ENCODE measurements around the gene USP32. TPM values are rescaled to one million over a fixed set of nuclear protein-coding genes. Genes with fewer than 3 reads are reported as not detected.

The USP32 gene
- polyA plus RNA-seq, 3 donors = 10.1 to 26.6 (median 16.6) TPM

DNA sequence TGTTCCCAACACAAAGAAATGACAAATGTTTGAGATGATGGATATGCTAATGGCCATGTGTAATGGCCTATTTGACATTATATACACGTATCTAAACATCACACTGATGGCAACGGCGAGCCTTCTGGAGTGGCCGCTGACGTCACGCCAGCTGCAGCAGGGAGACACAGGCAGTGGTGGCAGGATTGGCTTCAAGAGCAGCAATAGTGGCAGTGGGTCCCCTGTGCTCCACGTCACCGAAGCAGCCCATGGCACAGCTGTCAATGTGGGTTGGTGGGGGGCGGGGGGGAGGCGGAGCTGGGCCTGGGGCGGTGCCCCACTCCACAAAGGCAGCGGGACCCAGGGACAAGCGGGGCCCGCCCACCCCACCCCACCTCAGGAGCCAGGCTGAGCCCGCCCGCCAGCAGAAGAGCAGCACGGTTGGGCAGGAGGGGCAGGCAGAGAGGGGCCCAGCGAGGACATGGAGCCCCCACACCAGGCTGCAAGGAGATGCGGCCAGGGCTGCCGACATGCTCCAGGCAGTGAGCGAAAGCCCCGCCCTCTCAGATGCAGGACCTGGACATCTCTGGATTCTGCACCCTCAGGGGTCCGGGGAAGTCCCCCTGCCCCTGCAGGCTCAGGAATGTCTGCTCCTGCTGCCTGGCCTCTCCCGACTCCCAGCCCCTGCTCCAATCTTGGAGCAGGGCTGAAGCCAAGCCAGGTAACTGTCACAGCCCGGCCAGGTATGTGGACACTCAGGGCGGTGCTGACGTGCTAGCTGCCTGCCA is 64.6 kb downstream of the USP32 start:
- DNase-seq = no peak
- intact Hi-C loops (cut with micrococcal nuclease) = no loop called here
- WGBS (ENCODE audit: insufficient coverage) = 98% methylated on average over 16 of the region's 27 CpGs

DNA sequence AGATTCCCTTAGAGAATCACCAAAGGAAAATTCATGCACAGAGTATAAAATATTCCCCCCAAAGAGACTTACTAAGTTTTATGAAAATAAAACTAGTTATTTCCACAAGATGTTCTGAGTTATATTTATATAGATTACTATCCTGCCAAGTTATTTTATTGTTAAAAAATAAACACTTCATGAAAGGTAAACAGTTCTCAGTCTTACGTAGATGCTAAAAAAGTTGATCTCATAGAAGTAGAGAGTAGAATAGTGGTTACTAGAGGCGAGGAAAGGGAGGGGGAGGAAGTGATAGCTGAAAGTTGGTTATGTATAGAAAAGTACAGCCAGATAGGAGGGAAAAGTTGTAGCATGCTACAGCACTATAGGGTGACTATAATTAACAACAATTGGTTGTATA is 65.2 kb downstream of the USP32 start:
- peaks cover 90% of the 10 kb centered on the region for H4K20me1 ChIP-seq (ENCODE audit: insufficient read depth, low read length)
- Mint-ChIP-seq H3K27me3 (ENCODE audit: low read depth in 3 of 3) (no peaks in the 10 kb centered on the region), H3K27ac (peak overlapping the region in 5 of 7 donors; percentile 26 to 81 (median 62)), H3K9me3 (peaks cover 0 to 3% (median 0%) of the 10 kb centered on the region in 7 donors), H3K4me1 (peaks cover 16% of the 10 kb centered on the region), H3K36me3 (peaks cover 22 to 44% of the 10 kb centered on the region in 2 donors), H3K4me3 (no peak overlapping the region)
- no peak overlapping the region for H2AFZ ChIP-seq (ENCODE audit: insufficient read depth, low read depth, low read length, poor library complexity, severe bottlenecking)
- no peaks in the 10 kb centered on the region for H3K27me3 ChIP-seq (ENCODE audit: control insufficient read depth in 2 of 2, insufficient read depth in 2 of 2, low read length in 2 of 2)
- H3K4me3 ChIP-seq (replicated peaks in 1 of 3; ENCODE audit: low read depth in 2 of 3, low read length in 3 of 3) = no peak overlapping the region
- TF ChIP-seq, protein P1, sequence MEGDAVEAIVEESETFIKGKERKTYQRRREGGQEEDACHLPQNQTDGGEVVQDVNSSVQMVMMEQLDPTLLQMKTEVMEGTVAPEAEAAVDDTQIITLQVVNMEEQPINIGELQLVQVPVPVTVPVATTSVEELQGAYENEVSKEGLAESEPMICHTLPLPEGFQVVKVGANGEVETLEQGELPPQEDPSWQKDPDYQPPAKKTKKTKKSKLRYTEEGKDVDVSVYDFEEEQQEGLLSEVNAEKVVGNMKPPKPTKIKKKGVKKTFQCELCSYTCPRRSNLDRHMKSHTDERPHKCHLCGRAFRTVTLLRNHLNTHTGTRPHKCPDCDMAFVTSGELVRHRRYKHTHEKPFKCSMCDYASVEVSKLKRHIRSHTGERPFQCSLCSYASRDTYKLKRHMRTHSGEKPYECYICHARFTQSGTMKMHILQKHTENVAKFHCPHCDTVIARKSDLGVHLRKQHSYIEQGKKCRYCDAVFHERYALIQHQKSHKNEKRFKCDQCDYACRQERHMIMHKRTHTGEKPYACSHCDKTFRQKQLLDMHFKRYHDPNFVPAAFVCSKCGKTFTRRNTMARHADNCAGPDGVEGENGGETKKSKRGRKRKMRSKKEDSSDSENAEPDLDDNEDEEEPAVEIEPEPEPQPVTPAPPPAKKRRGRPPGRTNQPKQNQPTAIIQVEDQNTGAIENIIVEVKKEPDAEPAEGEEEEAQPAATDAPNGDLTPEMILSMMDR (IDR thresholded peaks at IDR 0.05) = no peak
- H3K4me1 ChIP-seq (ENCODE audit: control insufficient read depth in 1 of 2, insufficient read depth in 2 of 2, low read length in 2 of 2) = peaks cover 0 to 3% of the 10 kb centered on the region in 2 donors
- H3K27ac ChIP-seq (ENCODE audit: low read depth in 1 of 2, low read length in 2 of 2) = peak overlapping the region in 1 of 2 donors; percentile 38
- H3K79me2 ChIP-seq (ENCODE audit: insufficient read depth, low read length) = peaks cover 88% of the 10 kb centered on the region
- peaks cover 0 to 2% of the 10 kb centered on the region in 2 donors for H3K9me3 ChIP-seq (replicated peaks in 1 of 2; ENCODE audit: control insufficient read depth in 1 of 2, insufficient read depth in 1 of 2, low read length in 2 of 2)
- no peak overlapping the region for H3K9ac ChIP-seq (ENCODE audit: insufficient read depth, low read length, poor library complexity, severe bottlenecking)
- 100% methylated on average over 2 of the region's 2 CpGs for WGBS (ENCODE audit: insufficient coverage)
- H3K4me2 ChIP-seq (replicated peaks; ENCODE audit: extremely low read depth, low read length, poor library complexity, severe bottlenecking) = no peak overlapping the region
- DNase-seq = no peak
- H3K36me3 ChIP-seq (replicated peaks in 1 of 2; ENCODE audit: control insufficient read depth in 1 of 2, insufficient read depth in 2 of 2, low read length in 2 of 2) = peaks cover 2 to 22% of the 10 kb centered on the region in 2 donors
- intact Hi-C loops (cut with micrococcal nuclease) = no loop called here

More for the DNA sequence above, 64.6 kb downstream of the USP32 start:
- H3K4me1 Mint-ChIP-seq = peaks cover 16% of the 10 kb centered on the region
- Histone ChIP-seq H2AFZ (ENCODE audit: insufficient read depth, low read depth, low read length, poor library complexity, severe bottlenecking) (no peak overlapping the region), H3K36me3 (replicated peaks in 1 of 2; ENCODE audit: control insufficient read depth in 1 of 2, insufficient read depth in 2 of 2, low read length in 2 of 2) (peaks cover 2 to 22% of the 10 kb centered on the region in 2 donors), H3K9me3 (replicated peaks in 1 of 2; ENCODE audit: control insufficient read depth in 1 of 2, insufficient read depth in 1 of 2, low read length in 2 of 2) (peaks cover 0 to 2% of the 10 kb centered on the region in 2 donors), H3K79me2 (ENCODE audit: insufficient read depth, low read length) (peaks cover 87% of the 10 kb centered on the region), H3K4me3 (replicated peaks in 1 of 3; ENCODE audit: low read depth in 2 of 3, low read length in 3 of 3) (no peak overlapping the region), H3K4me2 (replicated peaks; ENCODE audit: extremely low read depth, low read length, poor library complexity, severe bottlenecking) (no peak overlapping the region), H3K27ac (ENCODE audit: low read depth in 1 of 2, low read length in 2 of 2) (no peak overlapping the region), H3K4me1 (ENCODE audit: control insufficient read depth in 1 of 2, insufficient read depth in 2 of 2, low read length in 2 of 2) (peaks cover 0 to 3% of the 10 kb centered on the region in 2 donors), H3K27me3 (ENCODE audit: control insufficient read depth in 2 of 2, insufficient read depth in 2 of 2, low read length in 2 of 2) (no peaks in the 10 kb centered on the region), H4K20me1 (ENCODE audit: insufficient read depth, low read length) (peaks cover 89% of the 10 kb centered on the region), H3K9ac (ENCODE audit: insufficient read depth, low read length, poor library complexity, severe bottlenecking) (no peak overlapping the region)
- H3K9me3 Mint-ChIP-seq = peaks cover 0 to 3% (median 0%) of the 10 kb centered on the region in 7 donors
- peaks cover 22 to 50% of the 10 kb centered on the region in 2 donors for H3K36me3 Mint-ChIP-seq
- H3K27me3 Mint-ChIP-seq (ENCODE audit: low read depth in 3 of 3) = no peaks in the 10 kb centered on the region
- H3K4me3 Mint-ChIP-seq = no peak overlapping the region
- peak overlapping the region in 3 of 7 donors; percentile 36 to 81 (median 74) for H3K27ac Mint-ChIP-seq
- TF ChIP-seq, protein P1 (IDR thresholded peaks at IDR 0.05) = no peak

All from CD14-positive monocyte (primary cell).